Ishikawa (cell line): Measurements from ENCODE around the gene MIA.

ENCODE experiments used
- CEBPB ChIP-seq: IDR thresholded peaks from 2 replicates; pipeline ENCODE4 v1.6.1; 2012
- CREB1 ChIP-seq: IDR thresholded peaks from 2 replicates; pipeline ENCODE4 v1.6.1; 2012; ENCODE audit warnings: low read depth
- EGR1 ChIP-seq: IDR thresholded peaks from 2 replicates; pipeline ENCODE4 v1.6.1; 2012
- EP300 ChIP-seq: IDR thresholded peaks from 2 replicates; pipeline ENCODE4 v1.6.1; 2012; ENCODE audit warnings: borderline replicate concordance
- FOXM1 ChIP-seq: IDR thresholded peaks from 2 replicates; pipeline ENCODE4 v1.6.1; 2012; ENCODE audit warnings: low read depth, borderline replicate concordance
- MAX ChIP-seq: IDR thresholded peaks from 2 replicates; pipeline ENCODE4 v1.6.1; 2012
- NFIC ChIP-seq: IDR thresholded peaks from 2 replicates; pipeline ENCODE4 v1.6.1; 2012
- RAD21 ChIP-seq: IDR thresholded peaks from 2 replicates; pipeline ENCODE4 v1.6.1; 2012; ENCODE audit warnings: low read depth
- REST ChIP-seq: IDR thresholded peaks from 2 replicates; pipeline ENCODE4 v1.6.1; 2012; ENCODE audit warnings: low read depth, mild to moderate bottlenecking
- TAF1 ChIP-seq: IDR thresholded peaks from 2 replicates; pipeline ENCODE4 v1.6.1; 2012; ENCODE audit warnings: low read depth, mild to moderate bottlenecking
- TCF12 ChIP-seq: IDR thresholded peaks from 2 replicates; pipeline ENCODE4 v1.6.1; 2012; ENCODE audit warnings: low read depth
- TEAD4 ChIP-seq: IDR thresholded peaks from 2 replicates; pipeline ENCODE4 v1.6.1; 2012
- USF1 ChIP-seq: IDR thresholded peaks from 2 replicates; pipeline ENCODE4 v1.6.1; 2012
- YY1 ChIP-seq: IDR thresholded peaks from 2 replicates; pipeline ENCODE4 v1.6.1; 2012; ENCODE audit warnings: low read depth
- ZBTB7A ChIP-seq: IDR thresholded peaks from 2 replicates; pipeline ENCODE4 v1.6.1; 2012; ENCODE audit warnings: low read depth

MIA gene

GRCh38 chr19:40744554-40745401 is 30.5 kb upstream of the MIA start:
- TF ChIP-seq TCF12 (no peak), REST (no peak), EGR1 (no peak), FOXM1 (no peak)

- TF ChIP-seq FOXM1 (no peak), EP300 (no peak), TCF12 (no peak), CEBPB (peak; percentile 82), TEAD4 (peak; percentile 23; the same call in 1 of the 2 replicates)
Observed at GRCh38 chr19:40745402-40745780, 29.9 kb upstream of the MIA start.

GRCh38 chr19:40747536-40747935 is 27.8 kb upstream of the MIA start:
- TF ChIP-seq TCF12 (no peak), TAF1 (no peak), CEBPB (no peak), FOXM1 (no peak), NFIC (no peak), USF1 (no peak), MAX (no peak), TEAD4 (no peak), ZBTB7A (no peak), REST (no peak), CREB1 (no peak), RAD21 (no peak), YY1 (no peak), EP300 (no peak), EGR1 (no peak)

GRCh38 chr19:40750058-40750873 is 25.1 kb upstream of the MIA start, which contains the start of gene ACTMAP:
Gene ACTMAP (minus strand): TSS chr19:40750477. CDS start chr19:40749803, 674 bp downstream.
- TF ChIP-seq YY1, result peak; percentile 95
- peak; percentile 89 for TF ChIP-seq MAX
- no peak for TF ChIP-seq NFIC
- TF ChIP-seq USF1, result peak; percentile 99
- TF ChIP-seq REST, result no peak
- peak; percentile 67 for TF ChIP-seq CREB1
- no peak for TF ChIP-seq TEAD4
- peak; percentile 60; the same call in 1 of the 2 replicates for TF ChIP-seq TAF1
- TF ChIP-seq TCF12, result no peak
- no peak for TF ChIP-seq EP300
